Astrocyte (in vitro differentiated cells and primary cell): Measurements from ENCODE around the gene HSD17B11.

Experiments used
- EZH2 ChIP-seq: IDR thresholded peaks from 2 replicates; pipeline ENCODE4 v1.6.1; 2012; ENCODE audit warnings: mild to moderate bottlenecking, low read length, inconsistent platforms; ENCODE audit not compliant: insufficient read depth
- TF ChIP-seq, protein P1 (sequence below): IDR thresholded peaks from 2 replicates; pipeline ENCODE4 v1.5.1; 2011; ENCODE audit warnings: low read depth, mild to moderate bottlenecking, inconsistent platforms, low read length, moderate library complexity; ENCODE audit not compliant: insufficient read depth

DNA sequence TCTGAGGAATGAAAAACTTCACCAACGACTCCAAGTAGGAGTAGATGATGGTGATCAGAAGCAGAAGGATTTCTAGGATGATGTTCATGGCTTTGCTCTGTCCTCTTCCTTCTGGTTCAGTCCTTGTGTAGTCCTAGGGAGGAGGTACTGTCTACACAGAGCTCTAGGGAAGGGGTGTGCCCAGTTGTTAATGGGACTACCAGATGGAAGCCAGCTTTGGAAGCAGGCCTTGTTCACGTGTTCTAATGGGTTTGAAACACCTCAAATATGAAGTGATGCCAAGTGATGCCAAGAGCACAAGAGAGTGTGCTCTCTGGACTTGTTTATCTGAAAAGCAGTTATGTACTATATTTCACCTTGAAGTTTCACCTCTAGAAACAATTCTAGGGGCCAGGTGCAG is 68.2 kb downstream of the HSD17B11 start, which contains the start of gene HSD17B13:
- TF ChIP-seq, protein P1, sequence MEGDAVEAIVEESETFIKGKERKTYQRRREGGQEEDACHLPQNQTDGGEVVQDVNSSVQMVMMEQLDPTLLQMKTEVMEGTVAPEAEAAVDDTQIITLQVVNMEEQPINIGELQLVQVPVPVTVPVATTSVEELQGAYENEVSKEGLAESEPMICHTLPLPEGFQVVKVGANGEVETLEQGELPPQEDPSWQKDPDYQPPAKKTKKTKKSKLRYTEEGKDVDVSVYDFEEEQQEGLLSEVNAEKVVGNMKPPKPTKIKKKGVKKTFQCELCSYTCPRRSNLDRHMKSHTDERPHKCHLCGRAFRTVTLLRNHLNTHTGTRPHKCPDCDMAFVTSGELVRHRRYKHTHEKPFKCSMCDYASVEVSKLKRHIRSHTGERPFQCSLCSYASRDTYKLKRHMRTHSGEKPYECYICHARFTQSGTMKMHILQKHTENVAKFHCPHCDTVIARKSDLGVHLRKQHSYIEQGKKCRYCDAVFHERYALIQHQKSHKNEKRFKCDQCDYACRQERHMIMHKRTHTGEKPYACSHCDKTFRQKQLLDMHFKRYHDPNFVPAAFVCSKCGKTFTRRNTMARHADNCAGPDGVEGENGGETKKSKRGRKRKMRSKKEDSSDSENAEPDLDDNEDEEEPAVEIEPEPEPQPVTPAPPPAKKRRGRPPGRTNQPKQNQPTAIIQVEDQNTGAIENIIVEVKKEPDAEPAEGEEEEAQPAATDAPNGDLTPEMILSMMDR: no peak
- TF ChIP-seq EZH2: no peak
